BE2C (cell line): ENCODE measurements around the gene TBXAS1.
"Not testable (repeated sequence)": the region's sequence is repeated elsewhere in the genome, so short reads cannot be mapped to it uniquely, and the experiment has no call there.

Source experiments
- DNase-seq: peaks from one replicate; pipeline ENCODE4 v3.0.0-alpha.2; 2020
- H3K27me3 ChIP-seq: fragments of 250-450 bp; sonication (Bioruptor Pico); 2 replicates; pipeline ENCODE4 v1.5.1; 2020; ENCODE audit warnings: mild to moderate bottlenecking
- H3K36me3 ChIP-seq: fragments of 250-450 bp; sonication (Bioruptor Pico); 2 replicates; pipeline ENCODE4 v1.5.1; 2020; ENCODE audit warnings: mild to moderate bottlenecking
- H3K4me1 ChIP-seq: fragments of 250-450 bp; sonication (Bioruptor Pico); 2 replicates; pipeline ENCODE4 v1.5.1; 2020
- H3K4me3 ChIP-seq: 2 replicates; pipeline ENCODE4 v1.5.1; 2011; ENCODE audit warnings: low read depth, low read length
- H3K9me3 ChIP-seq: fragments of 250-450 bp; sonication (Bioruptor Pico); 2 replicates; pipeline ENCODE4 v1.5.1; 2020
- TF ChIP-seq, protein P1 (sequence below): IDR thresholded peaks from 2 replicates; pipeline ENCODE4 v1.5.1; 2012; ENCODE audit warnings: mild to moderate bottlenecking, low read depth, low read length

Gene TBXAS1

DNA sequence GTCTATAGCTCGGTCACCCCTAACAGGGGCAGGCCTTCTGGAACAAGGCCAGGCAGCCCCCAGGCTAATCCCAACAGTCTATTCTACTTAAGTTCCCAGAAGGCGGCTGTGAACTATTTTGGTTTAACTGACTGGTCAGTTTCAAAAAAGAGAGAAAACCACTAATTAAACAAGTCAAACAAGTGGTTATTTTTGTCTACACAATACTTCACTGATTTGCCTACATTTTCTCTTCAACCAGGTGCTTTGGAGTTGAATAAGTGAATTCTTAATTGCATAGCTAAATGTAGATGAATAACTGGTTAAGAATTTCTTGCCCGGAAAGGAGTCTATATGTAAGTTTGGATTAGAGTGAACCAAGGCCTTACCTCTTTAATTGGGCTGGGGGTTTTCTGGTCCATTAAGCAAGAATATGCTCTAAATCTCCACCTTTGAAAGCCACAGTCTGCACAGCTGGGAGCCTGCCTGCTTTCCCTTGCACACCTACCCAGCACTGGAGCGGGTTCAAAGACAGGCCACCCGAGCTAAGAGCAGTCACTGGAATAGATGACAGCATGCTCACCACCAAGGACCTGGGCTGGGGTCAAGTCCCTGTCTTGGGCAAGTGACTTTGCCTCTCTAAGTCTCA lies 70.4 kb downstream of the TBXAS1 start:
- Histone ChIP-seq H3K9me3 (no peaks in the 10 kb centered on the region), H3K4me3 (no peak overlapping the region), H3K36me3 (no peaks in the 10 kb centered on the region), H3K4me1 (no peaks in the 10 kb centered on the region), H3K27me3 (no peaks in the 10 kb centered on the region; the same call in 1 of the 2 replicates)
- TF ChIP-seq, protein P1, sequence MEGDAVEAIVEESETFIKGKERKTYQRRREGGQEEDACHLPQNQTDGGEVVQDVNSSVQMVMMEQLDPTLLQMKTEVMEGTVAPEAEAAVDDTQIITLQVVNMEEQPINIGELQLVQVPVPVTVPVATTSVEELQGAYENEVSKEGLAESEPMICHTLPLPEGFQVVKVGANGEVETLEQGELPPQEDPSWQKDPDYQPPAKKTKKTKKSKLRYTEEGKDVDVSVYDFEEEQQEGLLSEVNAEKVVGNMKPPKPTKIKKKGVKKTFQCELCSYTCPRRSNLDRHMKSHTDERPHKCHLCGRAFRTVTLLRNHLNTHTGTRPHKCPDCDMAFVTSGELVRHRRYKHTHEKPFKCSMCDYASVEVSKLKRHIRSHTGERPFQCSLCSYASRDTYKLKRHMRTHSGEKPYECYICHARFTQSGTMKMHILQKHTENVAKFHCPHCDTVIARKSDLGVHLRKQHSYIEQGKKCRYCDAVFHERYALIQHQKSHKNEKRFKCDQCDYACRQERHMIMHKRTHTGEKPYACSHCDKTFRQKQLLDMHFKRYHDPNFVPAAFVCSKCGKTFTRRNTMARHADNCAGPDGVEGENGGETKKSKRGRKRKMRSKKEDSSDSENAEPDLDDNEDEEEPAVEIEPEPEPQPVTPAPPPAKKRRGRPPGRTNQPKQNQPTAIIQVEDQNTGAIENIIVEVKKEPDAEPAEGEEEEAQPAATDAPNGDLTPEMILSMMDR, result no peak
- no peak for DNase-seq

- Histone ChIP-seq H3K27me3 (no peaks in the 10 kb centered on the region), H3K4me1 (no peaks in the 10 kb centered on the region), H3K9me3 (no peaks in the 10 kb centered on the region), H3K4me3 (no peak overlapping the region), H3K36me3 (no peaks in the 10 kb centered on the region)
- TF ChIP-seq, protein P1, result no peak
- no peak for DNase-seq
Measured at GRCh38 chr7:139900326-139900725, 71.3 kb downstream of the TBXAS1 start.

GRCh38 chr7:139901056-139901795 lies 72.2 kb downstream of the TBXAS1 start:
- DNase-seq, result no peak
- TF ChIP-seq, protein P1, result no peak

DNA sequence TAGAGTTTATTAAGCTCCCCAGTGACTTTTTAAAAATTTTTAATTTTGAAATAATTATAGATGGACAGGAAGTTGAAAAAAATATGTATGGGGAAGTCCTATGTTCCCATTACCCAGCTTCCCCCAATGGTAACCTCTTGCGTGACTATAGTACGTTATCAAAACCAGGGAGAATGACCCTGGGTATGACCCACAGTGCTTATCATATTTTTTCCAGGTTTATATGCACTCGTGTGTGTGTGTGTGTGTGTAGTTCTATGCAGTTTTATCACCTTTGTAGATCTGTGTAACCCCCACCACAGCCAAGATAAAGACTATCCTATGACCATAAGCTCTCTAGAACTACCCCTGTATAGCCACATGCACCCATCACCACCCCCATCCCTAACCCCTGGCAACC lies 72.8 kb downstream of the TBXAS1 start:
- Histone ChIP-seq H3K27me3 (no peaks in the 10 kb centered on the region), H3K4me3 (no peak overlapping the region), H3K36me3 (no peaks in the 10 kb centered on the region), H3K4me1 (no peaks in the 10 kb centered on the region), H3K9me3 (no peaks in the 10 kb centered on the region)
- DNase-seq, result no peak
- TF ChIP-seq, protein P1, result no peak

More at GRCh38 chr7:139901056-139901795, 72.2 kb downstream of the TBXAS1 start:
- Histone ChIP-seq H3K4me3 (no peak overlapping the region), H3K36me3 (no peaks in the 10 kb centered on the region), H3K4me1 (no peaks in the 10 kb centered on the region), H3K27me3 (no peaks in the 10 kb centered on the region), H3K9me3 (no peaks in the 10 kb centered on the region)

- TF ChIP-seq, protein P1, result no peak
- H3K9me3 ChIP-seq, result no peaks in the 10 kb centered on the region
- no peaks in the 10 kb centered on the region for H3K4me1 ChIP-seq
- no peaks in the 10 kb centered on the region for H3K27me3 ChIP-seq
- H3K36me3 ChIP-seq, result no peaks in the 10 kb centered on the region
- DNase-seq, result no peak
- H3K4me3 ChIP-seq, result no peak overlapping the region
Measured at GRCh38 chr7:139902436-139903102, 73.5 kb downstream of the TBXAS1 start.

DNA sequence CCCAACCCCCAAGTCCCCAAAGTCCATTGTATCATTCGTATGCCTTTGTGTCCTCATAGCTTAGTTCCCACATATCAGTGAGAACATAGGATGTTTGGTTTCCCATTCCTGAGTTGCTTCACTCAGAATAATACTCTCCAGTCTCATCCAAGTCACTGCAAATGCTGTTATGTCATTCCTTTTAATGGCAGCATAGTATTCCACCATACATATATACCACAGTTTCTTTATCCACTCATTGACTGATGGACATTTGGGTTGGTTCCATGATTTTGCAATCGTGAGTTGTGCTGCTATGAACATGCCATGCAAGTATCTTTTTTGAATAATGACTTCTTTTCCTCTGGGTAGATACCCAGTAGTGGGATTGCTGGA lies 74.0 kb downstream of the TBXAS1 start:
- H3K9me3 ChIP-seq, H3K36me3 ChIP-seq, H3K4me3 ChIP-seq, H3K27me3 ChIP-seq, H3K4me1 ChIP-seq, DNase-seq: not testable (repeated sequence)
